Ovary (tissue), 9 donors: Measurements from ENCODE around the gene SCUBE2. TPM values are rescaled to one million over a fixed set of nuclear protein-coding genes. Genes with fewer than 3 reads are reported as not detected.
A peak's percentile ranks its signal among the peaks of the same experiment; 100 is the strongest.
"Not testable (repeated sequence)": the region's sequence is repeated elsewhere in the genome, so short reads cannot be mapped to it uniquely, and the experiment has no call there.

Experiments
- DNase-seq, 5 donors: peaks; one replicate each; pipeline ENCODE4 v3.0.0-alpha.2; 2019 to 2020
- H3K27ac ChIP-seq, 2 donors: fragments of 200-600 bp; one replicate each; pipeline versions ENCODE4 v1.5.1 to v1.8.0; 2019 to 2022
- H3K27me3 ChIP-seq: fragments of 200-600 bp; one replicate; pipeline ENCODE4 v1.8.0; 2022
- H3K36me3 ChIP-seq: fragments of 200-600 bp; sonication (generic); one replicate; pipeline ENCODE4 v1.5.1; 2019
- H3K4me1 ChIP-seq: one replicate; pipeline ENCODE4 v1.8.1; 2013; ENCODE audit warnings: mild to moderate bottlenecking, moderate library complexity; ENCODE audit not compliant: insufficient read depth
- H3K4me3 ChIP-seq: fragments of 200-600 bp; sonication (generic); one replicate; pipeline ENCODE4 v1.5.1; 2017
- H3K9me3 ChIP-seq, 2 donors: fragments of 200-600 bp in 1 of 2; sonication (generic) in 1 of 2; one replicate each; pipeline versions ENCODE4 v1.5.1 to v1.8.1; 2013 to 2019; ENCODE audit warnings: mild to moderate bottlenecking in 1 of 2, moderate library complexity in 1 of 2
- EP300 ChIP-seq: sonication (generic); formaldehyde crosslinking; IDR thresholded peaks from one replicate; pipeline ENCODE4 v1.6.1; 2017; ENCODE audit warnings: antibody characterized with exemption
- POLR2A ChIP-seq: fragments of 450-650 bp; IDR thresholded peaks from one replicate; pipeline ENCODE4 v1.6.1; 2017; ENCODE audit warnings: antibody characterized with exemption, mild to moderate bottlenecking, moderate library complexity
- WGBS, 3 donors: extraction: QIAGEN DNeasy Blood & Tissue Kit in 1 of 3; methylation state at CpG; one replicate each; pipeline versions ENCODE4 v1.1.5 to v1.1.7; 2013 to 2017; 5-methylcytosine and 5-hydroxymethylcytosine counted together
- intact Hi-C, 4 donors: fragments of 100-400 bp; cut with DNase I; formaldehyde crosslinking; loops; one replicate each; pipeline versions ENCODE4 v1.11.0 to v1.15.1; 2022 to 2023
- polyA plus RNA-seq, 2 donors: library from polyadenylated mRNA; stranded (reverse); fragments of 200-250 nt in 1 of 2; fragments of 350-450 nt in 1 of 2; fragmentation: Illumina TruSeq in 1 of 2; extraction: RNeasy Lipid Tissue Mini Kit (QIAGEN cat#74804) in 1 of 2; gene quantifications; one replicate each; pipeline ENCODE4 v1.2.3, GENCODE V29; 2013 to 2014
- total RNA-seq, 7 donors: library from RNA; depleted of rRNA in 2 of 7; stranded (reverse); fragments of >200 nt in 2 of 7; fragmentation: NEBNext Ultra II Directional in 3 of 7; extraction: Animal tissue kit (Norgen Biotek cat#: 25700) in 3 of 7; gene quantifications; one replicate each; pipeline versions ENCODE4 v1.1.0 to v1.2.4, GENCODE V29; 2016 to 2023
- TF ChIP-seq, protein P1 (sequence below), 3 donors: fragments of 450-650 bp in 2 of 3; fragments of 200-600 bp in 1 of 3; IDR thresholded peaks; one replicate each; pipeline versions ENCODE4 v1.5.1 to v1.8.0; 2016 to 2022; ENCODE audit warnings: antibody characterized with exemption in 3 of 3, mild to moderate bottlenecking in 1 of 3
- donor health status: DM: no; HTN: no; CAD: no; lungs with moderate emphysema.
- donor health status: DM: no; HTN: no; CAD: no.
- donor health status: Bipolar disorder and iron deficiency.
- donor health status: DM: yes; HTN: yes; CAD: no.
- donor health status: DM: no; HTN: no; CAD: no.
- donor health status: DM: yes; HTN: yes; CAD: no.

The SCUBE2 gene
- total and polyA plus RNA-seq, 9 donors = 0.12 to 8.2 (median 1.00) TPM

DNA sequence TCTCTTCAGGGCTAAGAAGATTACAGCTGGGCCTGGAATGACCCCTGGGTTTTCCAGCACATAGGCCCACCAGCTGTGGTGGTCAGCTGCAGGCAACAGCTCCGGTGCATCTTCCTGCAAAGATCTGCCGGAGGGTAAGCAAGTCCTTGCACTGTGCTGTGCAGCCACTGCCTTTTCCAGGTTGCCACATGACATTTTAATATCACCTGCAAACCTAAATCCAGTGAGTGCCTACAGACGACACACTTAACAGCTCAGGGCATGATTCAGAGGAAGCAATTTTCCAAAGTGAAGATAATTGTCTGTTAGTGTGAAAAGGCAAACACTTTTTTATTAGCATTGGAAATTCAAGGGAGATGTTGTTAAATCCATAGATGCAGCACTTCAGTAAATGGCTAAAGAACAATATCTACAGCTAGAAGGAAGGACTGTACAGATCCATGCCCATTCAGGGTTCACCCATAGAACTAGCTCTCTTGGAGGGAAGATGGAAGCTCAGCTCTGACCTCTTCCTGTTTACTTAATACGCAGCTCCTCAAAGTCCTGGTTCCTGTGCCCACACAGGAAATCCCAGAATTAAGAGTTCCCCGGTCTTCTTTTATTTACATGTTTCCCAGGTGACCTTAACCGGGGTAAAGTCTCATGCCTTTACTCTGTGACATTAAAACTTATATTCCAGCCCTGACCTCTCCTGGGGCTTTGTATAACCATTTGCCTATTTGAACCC, 74.3 kb downstream of the SCUBE2 start:
- intact Hi-C loops = loop anchor here in 2 of 4 donors (1.0 to 5.0 kb wide), 2 partner anchors 120 kb away; no protein-coding TSS in a partner anchor
- WGBS, 3 donors = 82 to 89% (median 86%) methylated on average over 6 of the region's 6 CpGs
- Histone ChIP-seq H3K27ac (no peak overlapping the region), H3K4me3 (no peak overlapping the region), H3K9me3 (no peaks in the 10 kb centered on the region), H3K36me3 (no peaks in the 10 kb centered on the region), H3K27me3 (no peaks in the 10 kb centered on the region), H3K4me1 (peaks cover 2% of the 10 kb centered on the region)
- TF ChIP-seq, protein P1, sequence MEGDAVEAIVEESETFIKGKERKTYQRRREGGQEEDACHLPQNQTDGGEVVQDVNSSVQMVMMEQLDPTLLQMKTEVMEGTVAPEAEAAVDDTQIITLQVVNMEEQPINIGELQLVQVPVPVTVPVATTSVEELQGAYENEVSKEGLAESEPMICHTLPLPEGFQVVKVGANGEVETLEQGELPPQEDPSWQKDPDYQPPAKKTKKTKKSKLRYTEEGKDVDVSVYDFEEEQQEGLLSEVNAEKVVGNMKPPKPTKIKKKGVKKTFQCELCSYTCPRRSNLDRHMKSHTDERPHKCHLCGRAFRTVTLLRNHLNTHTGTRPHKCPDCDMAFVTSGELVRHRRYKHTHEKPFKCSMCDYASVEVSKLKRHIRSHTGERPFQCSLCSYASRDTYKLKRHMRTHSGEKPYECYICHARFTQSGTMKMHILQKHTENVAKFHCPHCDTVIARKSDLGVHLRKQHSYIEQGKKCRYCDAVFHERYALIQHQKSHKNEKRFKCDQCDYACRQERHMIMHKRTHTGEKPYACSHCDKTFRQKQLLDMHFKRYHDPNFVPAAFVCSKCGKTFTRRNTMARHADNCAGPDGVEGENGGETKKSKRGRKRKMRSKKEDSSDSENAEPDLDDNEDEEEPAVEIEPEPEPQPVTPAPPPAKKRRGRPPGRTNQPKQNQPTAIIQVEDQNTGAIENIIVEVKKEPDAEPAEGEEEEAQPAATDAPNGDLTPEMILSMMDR (IDR thresholded peaks at IDR 0.05) = no peak
- TF ChIP-seq EP300 (no peak), POLR2A (no peak)
- DNase-seq = no peak

DNA sequence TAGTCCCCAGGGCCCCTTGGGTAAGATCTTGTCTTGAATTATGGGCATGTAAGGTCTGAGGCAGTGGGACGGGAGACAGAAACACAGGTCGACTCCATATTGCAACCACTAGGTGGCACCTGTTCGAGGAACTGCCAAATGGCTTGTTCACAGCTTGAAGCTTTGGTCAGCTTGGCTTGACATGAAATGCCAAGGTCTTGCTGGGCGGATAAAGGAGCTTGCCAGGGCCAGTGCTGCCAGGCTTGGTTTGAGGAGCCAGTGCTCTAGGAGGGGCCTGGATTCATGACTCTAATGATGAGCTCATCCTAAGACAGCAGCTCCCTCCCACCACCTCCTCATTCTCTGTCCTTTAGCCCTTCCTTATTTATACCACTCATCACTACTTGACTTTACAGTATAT, 75.7 kb downstream of the SCUBE2 start:
- H3K9me3 ChIP-seq = no peaks in the 10 kb centered on the region
- intact Hi-C loops = loop anchor here in 2 of 4 donors (1.0 to 5.0 kb wide), 2 partner anchors 122 kb away; no protein-coding TSS in a partner anchor
- H3K4me1 ChIP-seq = no peaks in the 10 kb centered on the region
- no peaks in the 10 kb centered on the region for H3K27me3 ChIP-seq
- peak; percentile 35 to 60 (median 51) for DNase-seq
- no peak for TF ChIP-seq EP300
- TF ChIP-seq, protein P1 (IDR thresholded peaks at IDR 0.05) = peak; percentile 39 to 57 (median 56)
- H3K27ac ChIP-seq = no peak overlapping the region
- H3K36me3 ChIP-seq = no peaks in the 10 kb centered on the region
- WGBS, 3 donors = 8 to 13% (median 13%) methylated on average over 4 of the region's 4 CpGs
- H3K4me3 ChIP-seq = no peak overlapping the region

DNA sequence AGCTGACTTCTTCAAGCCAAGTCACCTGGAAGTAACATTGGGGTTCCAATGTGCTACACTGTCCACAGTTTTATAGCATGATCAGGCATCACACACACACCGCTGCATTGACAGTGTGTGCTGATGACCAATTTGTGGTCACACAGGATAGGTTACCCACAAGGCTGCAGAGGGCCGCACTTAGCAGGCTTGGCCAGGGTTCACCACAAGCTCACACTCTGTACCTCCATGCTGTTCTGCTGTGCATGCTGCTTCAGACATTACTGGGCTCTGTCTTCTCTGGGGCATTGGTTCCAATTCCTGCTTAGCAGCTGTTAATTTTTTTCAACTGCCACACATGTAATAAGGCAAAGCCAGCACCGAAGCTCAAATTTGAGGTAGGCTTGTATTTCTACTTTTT, 76.6 kb downstream of the SCUBE2 start:
- Histone ChIP-seq H3K4me1 (no peaks in the 10 kb centered on the region), H3K4me3 (no peak overlapping the region), H3K36me3 (no peaks in the 10 kb centered on the region), H3K27ac (no peak overlapping the region), H3K27me3 (no peaks in the 10 kb centered on the region), H3K9me3 (no peaks in the 10 kb centered on the region)
- DNase-seq = no peak
- 95 to 98% (median 98%) methylated on average over 3 of the region's 3 CpGs for WGBS, 3 donors
- TF ChIP-seq, protein P1 (IDR thresholded peaks at IDR 0.05) = no peak
- TF ChIP-seq POLR2A (no peak), EP300 (no peak)
- intact Hi-C loops = loop anchor here in 1 of 4 donors (5.0 kb wide), 1 partner anchor 122 kb away; no protein-coding TSS in a partner anchor

DNA sequence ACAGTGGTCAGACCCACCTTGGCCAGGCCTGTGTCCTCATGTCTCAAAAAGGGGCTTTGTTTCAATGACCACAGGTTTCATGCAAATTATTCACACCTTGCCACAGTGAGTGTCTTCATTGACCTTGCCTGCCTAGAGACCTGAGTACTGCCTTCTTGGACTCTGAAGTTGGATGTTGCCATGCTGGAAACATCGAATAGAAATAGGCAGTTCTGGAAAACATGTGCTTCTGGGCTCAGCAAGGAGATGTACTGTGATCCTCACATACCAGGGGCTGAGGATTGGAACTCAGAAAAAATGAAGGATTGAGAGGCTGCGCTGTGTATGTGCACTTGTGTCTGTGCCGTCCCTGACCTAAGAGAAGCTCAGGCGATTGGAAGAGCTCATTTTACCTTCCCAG, 78.0 kb downstream of the SCUBE2 start:
- 81 to 87% (median 86%) methylated on average over 4 of the region's 4 CpGs for WGBS, 3 donors
- Histone ChIP-seq H3K4me1 (no peaks in the 10 kb centered on the region), H3K36me3 (no peaks in the 10 kb centered on the region), H3K9me3 (no peaks in the 10 kb centered on the region), H3K27ac (no peak overlapping the region), H3K4me3 (no peak overlapping the region), H3K27me3 (no peaks in the 10 kb centered on the region)
- intact Hi-C loops = no loop called here
- no peak for DNase-seq
- TF ChIP-seq EP300 = no peak
- TF ChIP-seq, protein P1 (IDR thresholded peaks at IDR 0.05) = no peak

DNA sequence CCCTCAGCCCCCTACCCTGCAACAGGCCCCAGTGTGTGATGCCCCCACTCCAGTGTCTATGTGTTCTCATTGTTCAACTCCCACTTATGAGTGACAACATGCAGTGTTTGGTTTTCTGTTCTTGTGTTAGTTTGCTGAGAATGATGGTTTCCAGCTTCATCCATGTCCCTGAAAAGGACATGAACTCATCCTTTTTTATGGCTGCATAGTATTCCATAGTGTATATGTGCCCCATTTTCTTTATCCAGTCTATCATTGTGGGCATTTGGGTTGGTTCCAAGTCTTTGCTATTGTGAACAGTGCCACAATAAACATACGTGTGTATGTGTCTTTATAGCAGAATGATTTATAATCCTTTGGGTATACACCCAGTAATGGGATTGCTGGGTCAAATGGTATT, 81.9 kb downstream of the SCUBE2 start:
- H3K4me3 ChIP-seq, H3K36me3 ChIP-seq, H3K9me3 ChIP-seq, intact Hi-C loops, H3K27ac ChIP-seq, DNase-seq, H3K27me3 ChIP-seq, H3K4me1 ChIP-seq: not testable (repeated sequence)
- WGBS, 3 donors = 63 to 87% (median 70%) methylated on average over 1 of the region's 1 CpG
